Stimulated activated CD8-positive, alpha-beta memory T cell treated with anti-CD3 and anti-CD28 coated beads, Interleukin-4, amount 100 ng/mL, for 4 hours (primary cell): ENCODE measurements around the gene TCF25.

Source experiments
- DNase-seq, 2 donors: peaks; one replicate each; pipeline ENCODE4 v3.0.0-alpha.2; 2020; ENCODE audit warnings: low read depth in 2 of 2, low spot score in 1 of 2

Gene TCF25

GRCh38 chr16:89938175-89938885, 64.9 kb downstream of the TCF25 start:
- no peak for DNase-seq

DNA sequence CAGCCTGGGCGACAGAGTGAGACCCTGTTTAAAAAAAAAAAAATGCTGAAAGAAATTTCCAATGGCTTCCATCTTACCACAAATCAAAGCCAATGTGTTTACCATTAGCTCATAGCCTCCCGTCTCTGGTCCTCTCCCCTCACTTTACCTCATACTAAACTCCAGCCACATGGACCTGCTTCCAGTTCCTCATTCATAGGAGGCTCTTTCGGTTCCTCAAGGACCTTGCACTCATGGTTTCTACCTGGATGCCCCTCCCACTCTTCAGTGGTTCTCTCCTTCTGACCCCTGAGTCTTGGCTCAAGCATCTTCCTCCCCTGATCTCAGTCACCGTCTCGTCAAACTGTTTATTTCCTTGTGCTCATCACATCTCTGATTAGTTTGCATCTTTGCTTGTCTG, 71.4 kb downstream of the TCF25 start:
- no peak for DNase-seq

GRCh38 chr16:89945654-89946053, 72.3 kb downstream of the TCF25 start:
- DNase-seq: no peak

GRCh38 chr16:89946515-89946914, 73.1 kb downstream of the TCF25 start:
- no peak for DNase-seq

DNA sequence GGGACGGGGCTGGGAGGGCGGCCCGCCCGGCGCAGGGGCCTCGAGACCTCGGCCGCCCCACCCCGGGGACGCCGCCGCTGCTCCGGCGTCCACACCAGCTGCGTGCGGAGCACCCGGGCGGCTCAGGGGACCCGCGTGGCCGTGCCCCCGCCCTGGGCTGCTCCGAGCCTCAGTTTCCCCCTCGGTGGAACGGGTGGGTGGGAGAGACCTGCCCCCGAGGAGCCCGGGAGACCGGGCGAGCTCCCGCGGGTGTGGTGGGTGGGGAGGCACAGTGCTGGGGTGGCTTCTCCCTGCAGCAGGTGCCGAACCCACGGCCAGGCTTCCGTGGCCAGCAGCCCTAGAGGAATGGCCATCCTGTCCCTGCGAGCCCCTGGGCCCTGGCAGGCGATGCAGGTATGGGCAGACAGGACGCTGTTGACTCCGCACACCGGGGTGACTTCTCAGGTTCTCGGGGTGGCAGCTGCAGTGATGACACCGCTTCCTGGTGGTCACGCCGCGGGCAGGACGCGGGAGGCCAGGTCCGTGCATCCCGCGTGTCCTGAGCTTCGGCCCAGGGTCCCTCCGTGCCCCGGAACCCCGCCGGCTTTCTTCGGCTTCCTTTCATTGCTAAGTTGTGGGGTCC, 75.8 kb downstream of the TCF25 start:
- no peak for DNase-seq

- no peak for DNase-seq
Measured at GRCh38 chr16:89949756-89950155, 76.4 kb downstream of the TCF25 start.

GRCh38 chr16:89951509-89951908, 78.1 kb downstream of the TCF25 start:
- no peak for DNase-seq

- DNase-seq: no peak
Measured at GRCh38 chr16:89952049-89952448, 78.7 kb downstream of the TCF25 start.

- DNase-seq: no peak
Measured at GRCh38 chr16:89952551-89952950, 79.2 kb downstream of the TCF25 start.

- no peak for DNase-seq
Measured at GRCh38 chr16:89953671-89954406, 80.4 kb downstream of the TCF25 start.

DNA sequence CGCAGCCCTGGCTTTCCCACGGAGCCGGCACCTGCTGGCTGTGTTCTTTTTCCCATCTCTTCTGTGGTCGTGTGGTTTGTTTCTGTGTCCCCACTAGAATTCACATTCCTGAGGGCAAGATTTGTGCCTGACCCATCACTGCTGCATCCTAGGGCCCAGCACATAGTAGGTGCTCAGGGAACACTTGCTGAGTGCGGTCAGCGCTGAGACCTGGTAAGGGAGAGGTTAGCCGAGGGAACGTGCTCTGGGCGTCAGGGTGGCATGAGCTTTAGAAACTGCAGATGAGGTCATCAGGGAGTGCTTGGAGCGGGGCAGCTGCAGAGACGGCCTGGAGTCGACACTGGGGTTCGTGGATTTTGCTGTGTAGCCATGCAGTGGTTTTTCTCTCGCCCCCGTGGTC, 81.1 kb downstream of the TCF25 start:
- DNase-seq: no peak

GRCh38 chr16:89955001-89955685, 81.8 kb downstream of the TCF25 start:
- no peak for DNase-seq

DNA sequence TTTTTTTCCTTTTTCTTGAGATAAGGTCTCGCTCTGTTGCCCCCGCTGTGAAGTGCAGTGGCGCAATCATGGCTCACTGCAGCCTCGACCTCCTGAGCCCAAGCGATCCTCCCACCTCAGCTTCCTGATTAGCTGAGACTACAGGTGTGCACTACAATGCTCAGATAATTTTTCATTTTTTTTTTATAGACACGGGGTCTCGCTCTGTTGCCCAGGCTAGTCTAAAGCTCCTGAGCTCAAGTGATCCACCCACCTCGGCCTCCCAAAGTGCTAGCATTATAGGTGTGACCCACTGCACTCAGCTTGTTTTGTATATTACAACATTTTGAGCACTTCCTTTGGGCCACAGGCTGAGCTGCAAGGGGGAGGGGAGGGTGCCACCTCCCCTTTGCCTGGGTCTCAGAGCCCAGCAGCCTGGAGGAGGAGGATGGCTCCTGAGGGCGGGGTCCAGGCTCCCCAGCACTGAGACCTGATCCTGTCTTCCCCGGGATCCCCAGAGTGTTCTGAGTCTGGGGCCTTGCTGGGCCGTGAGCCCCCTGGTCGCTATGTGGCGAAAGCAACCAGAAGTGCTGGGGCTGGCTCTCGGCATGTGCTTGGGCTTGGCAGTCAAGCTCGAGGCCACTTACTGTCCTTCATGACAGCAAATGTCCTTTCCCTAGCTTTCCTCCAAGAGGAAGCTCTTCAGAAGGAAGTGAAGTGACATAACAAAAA, 83.3 kb downstream of the TCF25 start:
- DNase-seq: no peak

- DNase-seq: no peak
Measured at GRCh38 chr16:89957216-89957785, 83.9 kb downstream of the TCF25 start.

DNA sequence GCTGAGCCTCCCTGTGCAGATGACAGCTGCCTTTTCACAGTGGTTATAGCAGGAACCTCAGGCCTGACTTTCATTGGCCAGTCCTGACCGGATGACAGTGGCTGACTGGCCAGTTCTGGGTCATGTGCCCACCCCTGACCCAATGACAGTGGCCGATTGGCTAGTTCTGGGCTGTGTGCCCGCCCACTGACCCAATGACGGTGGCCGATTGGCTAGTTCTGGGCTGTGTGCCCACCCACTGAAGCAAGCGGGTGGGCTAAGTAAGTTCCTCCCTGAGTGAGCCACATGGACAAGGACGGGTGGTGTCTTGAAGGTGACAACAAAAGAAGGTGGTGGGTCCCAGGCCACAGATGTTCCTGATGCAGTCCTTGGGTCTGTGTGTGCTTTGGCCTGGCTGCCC, 84.7 kb downstream of the TCF25 start:
- DNase-seq: no peak

DNA sequence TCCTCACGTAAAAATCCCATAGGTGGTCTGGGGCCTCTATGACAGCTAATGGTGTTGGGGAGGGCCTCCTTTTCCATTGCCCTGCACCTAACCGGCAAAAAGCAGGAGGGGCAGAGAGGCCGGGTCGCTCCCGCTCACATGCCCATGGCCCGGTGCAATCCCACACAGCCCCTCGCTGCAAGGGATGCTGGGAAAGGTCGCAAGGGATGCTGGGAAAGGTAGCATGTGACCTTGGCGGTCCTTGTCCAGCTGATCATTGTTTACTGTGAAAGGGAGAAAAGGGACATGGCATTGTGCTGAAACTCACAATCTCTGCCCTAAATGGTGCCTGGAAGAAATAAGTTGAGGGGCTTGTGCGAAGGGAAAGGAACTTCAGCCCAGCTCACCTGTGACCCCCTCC, 85.2 kb downstream of the TCF25 start:
- DNase-seq: no peak

GRCh38 chr16:89960966-89961365, 87.6 kb downstream of the TCF25 start:
- DNase-seq: no peak
